Stimulated activated CD8-positive, alpha-beta memory T cell treated with anti-CD3 and anti-CD28 coated beads, Interleukin-2, amount 100 ng/mL, for 48 hours (primary cell): ENCODE data around the gene MRPL42.
A peak's percentile ranks its signal among the peaks of the same experiment; 100 is the strongest.
"Not testable (repeated sequence)": the region's sequence is repeated elsewhere in the genome, so short reads cannot be mapped to it uniquely, and the experiment has no call there.

Experiments used
- DNase-seq, 2 donors: peaks; one replicate each; pipeline ENCODE4 v3.0.0-alpha.2; 2020; ENCODE audit warnings: low read depth in 2 of 2

MRPL42 gene

DNA sequence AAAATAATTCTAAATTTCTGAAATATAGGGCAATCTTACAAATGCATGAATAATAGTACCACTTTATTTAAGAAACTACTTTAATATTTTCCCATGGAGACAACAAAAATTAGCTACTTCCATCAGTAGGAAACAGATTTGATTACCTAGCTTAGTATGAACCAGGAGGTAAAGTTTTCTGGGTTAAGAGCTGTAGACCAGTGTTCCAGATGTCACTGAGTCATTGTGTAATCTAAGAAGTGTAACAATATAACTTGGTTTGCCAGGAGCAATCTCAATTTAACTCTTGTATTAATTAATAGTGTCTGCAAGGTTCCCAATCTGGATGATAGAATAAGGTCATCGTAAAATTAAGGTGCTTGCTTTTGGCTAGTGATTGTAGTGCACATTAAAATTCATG, 31.5 kb downstream of the MRPL42 start:
- DNase-seq = not testable (repeated sequence)

DNA sequence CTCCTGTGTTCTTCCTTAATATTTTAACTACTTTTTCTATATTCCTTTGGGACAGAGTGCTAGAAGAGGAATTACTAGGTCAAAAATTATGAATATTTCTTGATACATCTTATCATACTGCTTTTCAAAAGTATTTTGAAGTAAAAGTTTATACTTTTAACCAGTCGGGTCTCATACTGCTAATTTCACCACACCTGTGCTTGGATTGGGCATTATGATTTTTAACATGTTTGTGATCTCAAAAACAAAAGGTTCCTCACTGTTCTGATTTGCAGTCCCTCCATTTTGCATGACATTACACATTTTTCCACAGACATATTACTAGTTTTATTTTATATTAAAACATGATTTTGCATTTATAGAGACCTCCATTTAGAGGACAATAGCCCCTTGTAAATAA, 32.9 kb downstream of the MRPL42 start:
- no peak for DNase-seq

DNA sequence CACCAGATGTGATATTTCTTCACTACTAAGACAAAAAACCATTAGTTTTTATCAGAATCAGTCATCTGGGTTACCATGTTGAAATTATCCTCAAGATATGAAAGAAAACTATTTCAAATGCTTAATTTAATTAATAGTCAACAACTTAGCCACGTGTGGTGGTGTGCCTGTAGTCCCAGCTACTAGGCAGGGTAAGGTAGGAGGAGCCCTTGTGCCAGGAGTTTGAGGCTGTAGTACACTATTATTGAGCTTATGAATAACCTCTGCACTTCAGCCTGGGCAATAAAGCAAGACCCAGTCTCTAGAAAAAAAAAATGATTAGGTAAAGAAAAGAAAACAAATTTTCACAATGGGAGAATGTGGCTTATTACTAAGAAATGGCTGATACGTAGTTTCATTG, 33.4 kb downstream of the MRPL42 start:
- no peak for DNase-seq

DNA sequence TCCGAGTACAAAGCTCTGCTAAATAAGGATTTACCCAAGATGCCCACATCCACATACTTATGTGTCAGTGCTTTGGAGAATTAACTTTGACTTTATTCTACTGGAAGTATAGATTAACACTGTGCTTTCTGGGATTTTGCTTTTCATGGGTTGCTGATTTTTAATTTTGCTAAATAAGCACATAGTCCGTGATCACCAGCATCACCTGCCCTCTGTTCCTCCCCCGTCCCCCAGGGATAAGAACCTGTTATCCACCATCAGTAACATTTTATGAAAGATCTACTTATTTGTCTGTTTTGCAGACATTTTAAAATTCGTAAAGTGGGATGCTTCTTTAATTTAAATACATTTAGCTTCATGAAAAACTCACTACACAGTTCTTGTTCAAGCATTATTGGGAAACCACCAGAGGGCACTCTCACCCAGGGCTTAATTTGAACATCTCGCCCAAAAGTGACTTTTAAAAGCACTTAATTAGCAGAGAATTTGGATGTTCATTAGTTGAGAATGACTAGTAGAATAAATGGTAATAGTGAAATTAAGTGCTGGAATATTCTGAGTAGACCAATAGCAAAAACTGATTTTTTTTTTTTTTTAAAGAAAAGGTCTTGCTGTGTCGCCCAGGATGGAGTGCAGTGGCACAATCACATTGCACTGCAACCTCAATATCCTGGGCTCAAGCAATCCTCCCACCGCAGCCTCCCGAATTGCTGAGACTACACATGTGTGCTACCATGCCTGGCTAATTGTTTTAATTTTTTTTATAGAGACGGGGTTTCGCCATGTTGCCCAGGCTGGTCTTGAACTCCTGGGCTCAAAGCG, 35.7 kb downstream of the MRPL42 start:
- DNase-seq = peak; percentile 8 to 26

DNA sequence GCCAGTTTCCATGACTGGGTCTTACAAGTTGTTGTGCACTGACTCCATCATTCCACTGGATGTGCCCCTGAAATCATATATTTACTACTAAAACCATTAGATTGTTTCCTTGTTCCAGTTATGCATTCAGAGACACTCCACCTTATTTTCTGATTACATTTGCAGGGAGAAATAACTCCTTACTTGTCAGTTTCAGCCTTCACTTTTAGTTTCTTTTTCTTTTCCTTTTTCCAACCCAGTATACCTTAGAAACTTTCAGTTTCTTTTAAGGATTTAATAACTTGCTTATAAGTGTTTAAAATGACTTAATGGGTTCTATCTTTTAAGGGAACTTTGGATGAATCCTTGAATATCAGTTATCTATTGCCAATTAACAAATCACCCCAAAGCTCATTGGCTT, 39.9 kb downstream of the MRPL42 start:
- no peak for DNase-seq

DNA sequence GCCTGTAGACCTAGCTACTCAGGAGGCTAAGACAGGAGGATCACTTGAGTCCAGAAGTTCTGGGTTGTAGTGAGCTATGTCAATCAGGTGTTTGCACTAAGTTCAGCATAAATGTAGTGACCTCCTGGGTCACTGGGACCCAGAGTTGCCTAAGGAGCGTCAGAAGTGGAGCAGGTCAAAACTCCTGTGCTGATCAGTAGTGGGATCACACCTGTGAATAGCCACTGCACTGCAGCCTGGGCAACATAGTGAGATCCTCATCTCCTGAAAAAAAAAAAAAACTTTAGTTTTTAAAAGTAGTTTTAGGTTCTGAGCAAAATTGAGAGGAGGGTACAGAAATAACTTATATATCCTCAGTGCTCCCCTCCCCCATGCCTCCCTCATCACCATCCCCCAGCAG, 42.2 kb downstream of the MRPL42 start:
- DNase-seq = no peak

DNA sequence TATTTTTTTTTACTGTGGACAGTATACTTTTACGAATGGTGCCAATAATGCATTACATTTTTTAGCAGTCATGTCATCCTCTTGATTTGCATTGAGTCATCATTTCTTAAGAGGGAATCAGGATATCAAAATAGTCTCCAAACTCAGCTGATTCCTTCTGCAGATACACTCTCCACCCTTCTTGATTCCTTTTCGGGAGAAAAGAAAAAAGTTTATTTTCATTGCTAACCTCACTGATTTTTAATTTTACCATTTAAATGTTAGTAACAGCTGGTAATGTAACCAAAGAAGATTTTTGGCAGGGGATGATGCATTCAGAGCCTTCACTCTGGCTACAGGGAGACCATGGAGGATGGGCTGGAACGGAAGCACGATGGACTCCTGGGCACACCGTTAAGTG, 47.5 kb downstream of the MRPL42 start:
- DNase-seq = no peak

DNA sequence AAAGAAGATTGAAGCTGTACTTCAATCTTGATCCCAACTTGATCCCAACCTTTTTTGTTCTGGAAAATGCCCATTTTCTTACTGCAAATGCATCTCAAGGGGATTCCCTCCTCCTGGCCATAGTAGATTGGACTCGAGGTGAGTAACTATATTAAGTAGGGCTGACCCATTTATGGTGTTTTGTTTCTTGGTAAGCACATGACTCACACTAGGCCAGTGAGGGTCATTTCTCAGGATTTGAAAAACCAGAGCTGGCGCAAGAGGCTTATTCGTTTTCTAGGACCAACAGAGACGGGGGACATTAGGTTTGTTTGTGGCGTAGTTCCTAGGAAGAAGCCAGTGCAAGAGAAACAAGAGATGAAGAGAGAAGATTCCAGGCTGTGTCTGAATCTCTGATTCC, 51.4 kb downstream of the MRPL42 start:
- DNase-seq = no peak

DNA sequence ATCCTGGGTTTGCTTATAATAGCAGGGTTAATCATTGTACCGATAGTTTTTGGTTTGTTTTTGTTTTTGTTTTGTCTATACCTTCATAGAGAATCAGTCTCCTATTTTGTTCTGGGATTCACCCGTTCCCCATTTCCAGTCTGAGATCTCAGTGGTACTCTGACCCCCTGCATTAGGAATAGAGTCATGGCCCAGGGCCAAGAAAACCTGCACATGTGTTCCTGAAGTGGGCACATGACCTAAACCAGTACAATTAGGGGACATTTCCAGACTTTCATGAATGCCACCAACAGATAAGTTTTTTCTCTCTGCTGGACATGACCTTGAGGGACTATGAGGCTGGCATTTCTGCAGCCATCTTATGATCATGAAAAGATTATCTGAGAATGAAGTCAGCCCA, 52.5 kb downstream of the MRPL42 start:
- no peak for DNase-seq

DNA sequence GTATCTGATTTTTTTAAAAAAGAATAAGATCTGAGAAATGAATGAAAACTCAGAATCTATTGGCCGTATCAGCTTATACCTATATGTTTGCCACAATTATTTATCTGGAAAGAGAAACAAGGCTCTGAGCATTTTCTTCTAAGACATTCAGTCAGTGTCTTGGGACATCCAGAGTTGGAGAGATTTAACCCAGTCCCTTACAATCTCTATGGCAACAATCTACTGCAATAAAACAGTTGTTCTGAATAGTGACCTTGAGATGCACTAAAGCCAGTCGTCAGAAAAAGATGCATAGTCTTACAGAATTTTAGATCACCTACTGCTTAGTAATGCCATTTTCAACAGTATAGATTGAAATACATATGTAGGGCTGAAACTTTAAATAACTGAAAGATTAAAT, 53.1 kb downstream of the MRPL42 start:
- no peak for DNase-seq

DNA sequence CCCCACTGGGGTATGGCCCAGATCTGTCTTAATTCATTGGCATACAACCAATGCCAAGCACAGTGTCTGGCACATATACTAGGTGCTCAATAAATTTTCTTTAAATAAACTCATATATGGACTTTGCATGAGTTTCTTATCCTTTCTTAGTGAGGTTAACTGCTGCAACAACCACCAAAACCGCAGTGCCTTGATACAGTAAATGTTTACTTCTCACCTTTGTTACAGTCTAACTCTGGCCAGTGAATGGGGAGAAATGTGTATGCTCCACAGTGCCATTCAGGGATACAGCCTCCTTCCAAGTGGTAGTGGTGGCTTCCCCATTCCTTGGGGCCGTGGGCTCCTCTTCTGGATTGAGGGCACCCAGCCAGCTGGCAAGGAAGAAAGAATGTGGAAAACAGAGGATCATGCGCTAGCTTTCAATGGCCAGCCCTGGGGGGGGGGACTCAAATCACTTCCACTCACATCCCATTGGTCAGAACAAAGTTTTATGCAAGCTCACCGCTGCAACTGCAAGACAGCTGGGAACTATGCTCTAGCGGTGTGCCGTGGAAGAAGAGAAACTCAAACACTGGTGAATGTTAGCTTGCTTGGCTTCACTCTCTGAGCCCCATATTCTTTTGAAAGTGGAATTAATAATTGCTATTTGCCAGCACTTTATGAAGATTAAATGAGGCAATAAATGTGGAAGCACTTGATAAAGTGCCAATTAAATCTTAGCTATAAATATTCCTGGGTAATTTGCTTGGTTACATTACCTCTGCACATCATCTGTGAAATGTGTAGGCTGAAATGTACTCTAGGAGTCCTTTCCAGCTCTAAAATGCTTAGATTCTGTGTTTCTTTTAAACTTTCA, 54.1 kb downstream of the MRPL42 start:
- DNase-seq = no peak

DNA sequence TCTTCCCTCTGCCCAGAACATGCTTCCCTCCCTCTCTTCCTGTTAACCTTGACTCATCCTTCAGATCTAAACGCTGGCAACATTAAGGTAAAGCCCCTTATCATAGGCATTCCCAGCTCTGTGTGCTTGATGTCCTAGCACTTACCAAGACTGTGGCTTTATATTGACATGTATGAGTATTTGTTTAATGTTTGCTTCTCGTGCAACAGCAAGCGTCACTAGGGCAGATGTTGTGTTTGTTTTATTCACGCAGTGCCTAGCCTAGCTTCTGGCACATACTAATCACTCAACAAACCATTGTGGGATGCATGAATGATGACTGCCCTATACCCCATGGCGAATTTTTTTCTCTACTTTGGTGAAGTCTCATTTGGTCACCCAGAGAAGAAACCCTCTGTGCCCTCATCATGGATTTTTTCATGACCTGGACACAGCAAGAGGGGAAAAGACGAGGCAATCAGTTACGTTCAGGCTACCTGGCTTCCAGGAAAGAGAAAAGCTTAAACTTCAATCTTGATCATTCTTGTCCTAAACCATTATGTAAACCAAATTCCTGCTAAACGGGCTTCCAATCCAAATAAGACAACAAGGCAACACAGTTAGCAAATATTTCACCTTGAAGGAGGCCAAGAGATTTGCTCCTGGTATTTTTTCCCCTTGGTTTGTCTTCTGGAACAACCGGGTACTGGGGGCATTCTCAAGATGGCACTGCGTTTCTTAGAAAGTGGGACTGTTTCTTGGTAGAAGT, 57.2 kb downstream of the MRPL42 start:
- DNase-seq = no peak

DNA sequence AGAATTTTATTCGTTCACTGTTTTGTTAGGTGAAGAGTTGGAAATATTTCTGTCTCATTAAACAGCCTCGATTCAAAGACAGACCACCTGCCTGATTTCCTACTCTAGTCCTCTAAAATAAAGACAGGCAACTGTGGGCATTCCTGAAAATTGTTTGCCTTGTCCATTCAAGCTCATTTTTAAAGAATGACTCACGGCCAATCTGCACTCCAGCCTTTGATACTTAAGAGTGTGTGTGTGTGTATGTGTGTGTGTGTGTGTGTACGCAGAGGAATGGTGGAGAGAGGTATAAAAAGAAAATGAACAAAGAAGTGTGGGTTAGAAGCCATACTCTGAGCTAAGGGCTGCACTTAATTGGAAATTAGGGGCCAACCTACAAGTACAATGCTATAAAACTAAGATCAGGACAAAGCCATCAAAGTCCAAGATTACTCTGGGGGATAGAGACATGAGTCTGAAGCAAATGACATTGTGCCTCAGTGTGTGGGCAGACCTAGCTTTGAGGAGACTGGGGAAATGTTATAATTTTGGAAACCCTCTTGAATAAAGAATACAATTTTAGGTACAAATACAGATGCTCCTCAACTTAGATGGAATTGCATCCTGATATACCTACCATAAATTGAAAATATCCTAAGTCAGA, 59.6 kb downstream of the MRPL42 start:
- DNase-seq = no peak

DNA sequence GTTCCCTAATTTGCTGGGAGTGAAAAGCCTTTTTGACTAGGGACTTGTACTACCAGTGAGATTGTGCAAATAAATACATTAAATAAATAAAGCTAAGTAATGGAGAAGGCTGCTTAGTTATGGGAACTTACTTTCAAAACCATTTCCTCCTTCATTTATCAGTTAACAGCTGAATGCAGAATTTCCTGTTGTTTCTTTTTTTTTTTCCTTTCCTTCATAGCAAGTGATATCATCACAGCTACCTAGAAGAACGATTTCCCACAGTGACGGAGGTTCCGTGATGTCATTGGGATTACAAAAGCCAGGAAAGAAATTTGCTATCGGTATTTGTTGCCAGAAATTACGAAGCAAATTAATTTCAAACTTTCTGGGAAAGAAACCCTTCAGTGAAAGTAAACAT, 63.0 kb downstream of the MRPL42 start:
- DNase-seq = no peak

DNA sequence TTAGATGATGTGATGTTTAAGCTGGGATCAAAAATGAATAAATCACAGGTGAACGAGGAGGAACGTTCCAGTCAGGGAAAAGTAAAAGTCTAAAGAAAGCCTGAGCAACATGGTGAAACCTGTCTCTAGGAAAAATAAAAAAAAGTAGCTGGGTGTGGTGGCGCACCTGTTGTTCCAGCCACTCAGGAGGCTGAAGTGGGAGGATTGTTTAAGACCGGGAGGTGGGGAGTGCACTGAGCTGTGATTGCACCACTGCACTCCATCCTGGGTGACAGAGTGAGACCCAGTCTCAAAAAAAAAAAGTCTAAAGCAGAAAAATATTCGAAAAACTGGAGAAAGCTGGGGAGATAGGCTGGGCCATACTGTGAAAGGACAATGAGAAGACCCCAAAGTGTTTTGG, 66.0 kb downstream of the MRPL42 start:
- no peak for DNase-seq

DNA sequence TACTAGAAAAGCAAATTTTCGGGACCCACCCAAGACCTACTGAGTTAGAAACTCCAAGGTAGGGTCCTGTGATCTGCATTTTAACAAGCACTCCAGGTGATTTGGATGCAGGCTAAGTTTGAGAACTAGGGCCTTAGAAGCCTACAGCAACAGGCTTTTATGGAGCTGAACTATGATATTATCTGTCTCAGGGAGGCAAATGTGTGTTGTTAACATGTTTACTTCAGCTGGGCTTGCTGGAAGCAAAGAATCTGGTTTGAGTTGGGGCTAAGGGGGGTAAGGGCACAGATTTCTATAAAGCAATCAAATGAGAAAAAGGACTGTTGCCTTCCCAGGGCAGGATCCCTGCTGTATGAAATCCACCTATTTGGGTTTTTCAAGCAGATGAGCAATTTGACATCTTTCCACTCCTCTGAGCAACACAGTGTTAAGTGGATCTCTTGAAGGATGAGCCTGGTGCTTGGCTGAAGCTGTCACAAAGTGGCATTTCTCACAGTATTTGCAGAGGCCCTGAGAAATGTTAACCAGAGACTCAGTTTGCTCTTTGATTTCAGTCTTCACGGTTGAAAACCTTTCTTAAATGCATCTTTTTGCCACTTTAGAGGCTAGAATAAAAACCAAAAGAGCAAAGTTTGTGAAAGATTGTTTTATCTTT, 68.9 kb downstream of the MRPL42 start:
- no peak for DNase-seq

DNA sequence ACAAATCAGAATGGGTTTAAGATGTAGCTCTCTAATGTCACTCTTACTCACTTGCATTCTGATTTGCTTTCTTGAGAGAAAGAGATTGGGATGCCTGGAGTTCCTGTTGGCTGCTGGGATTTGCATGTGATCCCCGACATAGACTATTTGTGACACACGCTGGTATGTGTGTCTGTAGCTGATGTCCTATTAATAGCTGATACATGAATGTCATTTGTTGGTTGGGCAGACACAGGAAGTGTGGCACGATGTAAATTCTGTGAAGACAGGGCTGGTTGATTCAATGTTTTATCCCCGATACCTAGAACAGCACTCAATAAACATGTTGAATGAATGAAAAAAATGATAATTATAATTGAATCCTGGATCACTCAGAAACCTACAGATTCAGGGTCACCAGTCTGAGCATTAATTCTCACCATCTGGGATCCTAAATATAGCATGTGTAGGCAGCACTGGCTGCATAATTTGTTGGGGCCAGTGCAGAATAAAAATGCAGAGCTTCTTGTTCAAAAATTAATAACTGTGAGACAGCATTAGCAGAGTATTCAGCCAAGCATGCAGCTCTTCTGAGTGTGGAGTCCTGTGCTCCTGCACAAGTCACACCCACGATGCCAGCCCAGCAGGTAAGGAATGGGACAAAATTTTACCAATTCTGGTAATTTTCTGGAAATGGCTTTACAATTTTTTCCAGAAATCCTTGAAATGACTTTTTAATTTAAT, 69.6 kb downstream of the MRPL42 start:
- DNase-seq = no peak

DNA sequence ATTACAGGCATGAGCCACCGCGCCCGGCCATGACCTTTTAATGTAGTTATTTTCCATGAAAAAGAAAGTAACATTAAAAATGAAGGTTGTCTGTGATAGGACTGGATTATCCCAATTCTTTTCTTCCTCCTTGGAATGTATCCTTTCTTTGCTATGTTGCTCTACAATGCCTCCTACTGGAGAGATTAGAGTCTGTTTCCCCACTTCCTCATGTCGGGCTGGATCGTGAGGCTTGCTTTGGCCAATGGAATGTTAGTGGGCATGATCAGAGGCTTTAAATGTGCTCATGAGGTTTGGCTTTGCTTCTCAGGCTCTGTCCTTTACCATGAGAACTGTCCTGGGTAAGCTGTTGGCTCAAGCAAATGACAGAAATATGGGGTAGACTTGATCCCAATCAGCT, 70.5 kb downstream of the MRPL42 start:
- DNase-seq = no peak

DNA sequence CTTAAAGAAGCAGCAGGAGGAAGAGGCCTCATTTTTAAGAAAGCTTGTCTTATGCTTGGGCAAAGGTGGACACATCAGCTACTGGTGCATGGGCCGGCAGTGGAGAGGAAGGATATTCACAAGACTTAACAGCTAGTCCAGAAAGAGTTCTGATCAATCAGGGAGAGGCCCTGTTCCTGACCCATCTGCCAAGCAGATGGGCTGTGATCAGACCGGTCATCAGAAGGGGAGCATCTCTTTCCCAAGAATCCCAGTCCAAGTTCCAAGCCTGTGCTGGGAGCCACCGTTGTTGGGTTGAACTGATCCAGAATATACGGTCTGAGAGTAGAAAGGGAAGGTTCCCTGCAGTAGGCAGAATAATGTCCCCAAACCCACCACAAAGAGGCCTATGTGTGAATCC, 72.5 kb downstream of the MRPL42 start:
- DNase-seq = no peak

DNA sequence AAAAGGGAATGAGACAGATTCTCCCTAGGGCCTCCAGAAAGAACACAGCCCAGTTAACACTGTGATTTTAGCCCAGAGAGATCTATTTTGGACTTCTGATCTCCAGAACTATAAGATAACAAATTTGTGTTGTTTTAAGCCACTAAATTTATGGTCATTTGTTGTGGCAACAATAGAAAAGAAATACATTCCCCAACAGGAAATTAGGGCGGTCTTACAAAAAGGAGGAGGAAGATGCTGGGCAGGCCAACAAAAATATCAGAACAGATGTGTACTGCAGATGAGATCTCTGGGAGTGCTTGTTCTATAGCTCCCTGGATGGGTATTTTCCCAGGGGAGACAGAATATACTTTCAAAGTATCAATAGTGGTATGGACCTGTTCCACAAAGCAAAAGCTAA, 73.2 kb downstream of the MRPL42 start:
- no peak for DNase-seq
